Stimulated activated naive B cell treated with anti-CD40 and anti-IgM and Interleukin-4, amounts not matched to agents 10 μg/mL and 1 μg/mL and 100 μg/mL, for 72 hours (primary cell): ENCODE data around the gene KCNIP3.
"Not testable (repeated sequence)": the region's sequence is repeated elsewhere in the genome, so short reads cannot be mapped to it uniquely, and the experiment has no call there.

Source experiments
- ATAC-seq, 2 donors: fragments of 150-1000 bp; cut with Tn5 transposase; replicated peaks; 2 replicates each; pipeline ENCODE4 v1.10.0; 2021; ENCODE audit warnings: moderate library complexity in 1 of 2
- DNase-seq: peaks from one replicate; pipeline ENCODE4 v3.0.0; 2021
- H3K27ac Mint-ChIP-seq: one replicate; pipeline ENCODE4 v1.8.0; 2022; ENCODE audit warnings: mild to moderate bottlenecking, mixed read lengths
- H3K27me3 Mint-ChIP-seq, 2 donors: one replicate each; pipeline ENCODE4 v1.8.0; 2022; ENCODE audit warnings: mixed read lengths in 2 of 2
- H3K36me3 Mint-ChIP-seq, 2 donors: one replicate each; pipeline ENCODE4 v1.8.0; 2022; ENCODE audit warnings: mixed read lengths in 2 of 2, mild to moderate bottlenecking in 1 of 2
- H3K4me1 Mint-ChIP-seq, 2 donors: one replicate each; pipeline ENCODE4 v1.8.0; 2022; ENCODE audit warnings: mixed read lengths in 2 of 2, mild to moderate bottlenecking in 1 of 2
- H3K4me3 Mint-ChIP-seq, 2 donors: one replicate each; pipeline ENCODE4 v1.8.0; 2022; ENCODE audit warnings: mild to moderate bottlenecking in 2 of 2, mixed read lengths in 2 of 2, moderate library complexity in 1 of 2
- H3K9me3 Mint-ChIP-seq, 2 donors: one replicate each; pipeline ENCODE4 v1.8.0; 2022; ENCODE audit warnings: mixed read lengths in 2 of 2, mild to moderate bottlenecking in 1 of 2

The KCNIP3 gene

DNA sequence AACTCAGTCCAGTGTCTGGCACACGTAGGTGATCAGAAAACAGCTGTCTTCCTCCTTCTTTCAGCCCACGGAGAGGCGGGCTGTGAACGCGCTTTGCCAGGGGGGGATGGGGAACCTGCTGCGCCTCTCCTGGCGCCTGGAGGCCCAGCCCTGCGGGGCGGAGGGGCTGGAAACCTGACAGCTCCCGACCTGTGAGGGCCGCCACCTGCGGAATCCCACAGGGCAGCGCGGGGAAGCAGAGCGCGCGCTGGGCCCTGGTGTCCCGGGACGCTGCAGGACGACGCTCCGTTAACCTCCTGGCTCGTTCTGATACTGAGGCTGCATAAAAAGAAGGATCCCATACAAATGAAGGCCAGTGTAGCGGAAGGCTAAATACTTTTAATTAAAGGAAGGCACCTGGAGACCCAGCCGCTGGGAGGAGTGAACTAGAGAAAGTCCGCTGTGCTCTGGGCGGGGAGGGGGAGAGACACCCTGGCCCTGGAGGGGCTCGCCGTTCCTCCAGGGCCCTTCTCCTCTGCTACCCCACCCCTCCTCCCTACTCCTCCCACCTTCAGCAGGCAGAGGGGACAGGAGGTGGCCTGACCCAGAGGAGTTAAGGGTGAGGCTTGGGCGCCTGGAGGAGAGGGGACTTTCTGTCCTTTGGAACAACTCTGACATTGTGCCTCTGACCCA, 130.2 kb downstream of the KCNIP3 start:
- not testable (repeated sequence) for H3K4me1 Mint-ChIP-seq, H3K36me3 Mint-ChIP-seq, H3K27ac Mint-ChIP-seq, ATAC-seq, H3K4me3 Mint-ChIP-seq, DNase-seq, H3K9me3 Mint-ChIP-seq
- H3K27me3 Mint-ChIP-seq: peaks cover 11 to 18% of the 10 kb centered on the region in 2 donors

DNA sequence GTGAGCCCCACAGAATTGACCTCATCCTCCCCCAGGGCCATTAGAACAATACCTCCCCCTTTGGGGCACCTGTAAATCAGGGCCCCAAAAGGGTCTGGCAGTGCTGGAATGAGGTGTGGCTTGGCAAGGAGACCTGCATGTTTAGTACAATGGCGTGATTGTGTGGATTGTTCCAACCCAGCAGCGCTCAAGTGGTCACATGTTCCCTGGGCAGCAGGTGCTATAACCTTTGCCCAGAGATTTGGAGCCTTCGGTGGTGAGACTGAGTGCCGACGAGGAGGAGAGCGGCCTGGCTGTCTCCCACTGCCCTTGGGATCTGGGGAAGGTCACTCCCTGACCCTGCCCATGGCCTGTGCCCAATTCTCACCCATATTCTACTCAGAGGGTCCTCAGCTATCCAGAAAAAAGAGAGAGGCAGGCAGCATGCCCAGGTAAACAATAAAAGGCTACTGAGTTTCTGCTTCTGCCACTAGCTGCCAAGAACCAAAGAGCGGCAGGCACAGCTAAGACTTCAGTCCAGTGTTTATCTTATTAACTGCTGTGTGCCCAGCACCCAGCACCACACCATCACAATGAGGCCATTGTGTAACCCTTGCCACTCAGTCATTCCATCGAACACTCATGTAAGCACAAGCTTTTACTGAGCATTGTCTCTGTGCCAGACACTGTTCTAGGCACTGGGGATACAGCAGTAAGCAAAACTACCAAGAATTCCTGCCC, 132.8 kb downstream of the KCNIP3 start:
- not testable (repeated sequence) for DNase-seq, H3K4me3 Mint-ChIP-seq, H3K9me3 Mint-ChIP-seq, H3K27ac Mint-ChIP-seq, H3K4me1 Mint-ChIP-seq, H3K36me3 Mint-ChIP-seq, ATAC-seq
- H3K27me3 Mint-ChIP-seq: peaks cover 7 to 12% of the 10 kb centered on the region in 2 donors

DNA sequence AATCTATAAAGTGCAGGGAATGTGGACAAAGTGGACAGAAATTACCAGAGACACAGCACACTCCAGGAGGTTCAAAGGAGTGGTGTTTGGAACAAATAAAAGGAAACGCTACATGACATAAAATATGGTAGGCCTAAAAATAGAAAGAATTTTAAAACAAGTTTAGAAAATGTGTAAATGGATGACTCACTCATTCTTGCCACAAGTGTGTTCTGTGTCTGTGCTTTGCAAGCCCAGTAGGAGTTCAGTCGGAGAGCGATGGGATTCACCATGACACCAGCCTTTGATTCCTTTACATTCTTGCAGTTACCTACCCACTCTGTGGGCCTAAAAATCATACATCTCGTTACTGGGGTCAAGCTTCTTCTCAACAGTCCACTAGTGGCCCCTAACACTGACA, 136.2 kb downstream of the KCNIP3 start:
- H3K27ac Mint-ChIP-seq, H3K4me1 Mint-ChIP-seq, ATAC-seq, H3K36me3 Mint-ChIP-seq, H3K4me3 Mint-ChIP-seq, H3K27me3 Mint-ChIP-seq, H3K9me3 Mint-ChIP-seq, DNase-seq: not testable (repeated sequence)

DNA sequence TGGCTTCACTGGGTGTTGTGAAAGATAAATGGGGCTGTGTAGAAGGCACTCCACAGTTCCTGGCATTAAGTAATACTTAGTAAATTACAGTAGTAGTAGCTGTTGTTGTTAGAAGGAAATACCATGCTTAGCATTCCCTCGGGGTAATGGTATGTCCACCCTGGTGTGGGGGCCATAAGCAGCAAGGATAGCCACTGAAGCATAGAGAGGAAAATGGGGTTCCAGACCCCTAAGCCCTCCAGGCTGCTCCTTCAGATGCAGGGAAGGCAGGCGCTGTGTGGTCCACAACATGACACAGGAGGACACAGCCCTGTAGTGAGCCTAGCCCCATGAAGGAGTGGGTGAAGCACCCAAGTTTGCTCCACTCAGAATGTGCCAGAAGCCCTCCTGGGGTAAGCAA, 136.8 kb downstream of the KCNIP3 start:
- ATAC-seq, DNase-seq, H3K4me1 Mint-ChIP-seq, H3K4me3 Mint-ChIP-seq, H3K9me3 Mint-ChIP-seq, H3K27ac Mint-ChIP-seq, H3K36me3 Mint-ChIP-seq, H3K27me3 Mint-ChIP-seq: not testable (repeated sequence)

DNA sequence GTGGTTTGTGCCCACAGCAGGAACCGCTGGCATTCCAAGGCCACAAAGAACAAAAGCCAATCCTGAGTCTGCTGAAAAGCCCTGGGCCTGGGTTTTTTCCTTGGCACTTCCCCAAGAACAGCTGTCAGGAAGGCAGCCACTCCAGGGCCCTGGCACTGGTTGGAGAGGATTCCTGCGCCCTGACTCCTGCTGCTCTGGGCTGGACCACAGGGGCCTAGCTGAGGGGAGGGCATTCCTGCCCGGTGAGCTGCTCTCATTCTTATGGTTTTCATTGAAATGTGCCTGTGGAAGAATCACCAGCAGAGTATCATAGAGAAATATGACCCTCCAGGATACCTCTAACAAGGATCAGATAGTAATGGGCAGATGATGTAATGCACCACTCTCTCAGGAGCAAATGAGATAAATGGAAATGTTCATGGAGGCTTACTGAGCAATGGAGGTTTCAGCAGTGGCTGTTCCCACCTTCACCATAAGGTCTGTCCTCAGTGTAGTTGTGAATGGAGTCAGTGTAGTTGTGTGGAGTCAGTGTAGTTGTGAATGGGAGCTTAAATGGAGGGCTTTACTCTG, 137.4 kb downstream of the KCNIP3 start:
- not testable (repeated sequence) for H3K4me1 Mint-ChIP-seq, H3K27ac Mint-ChIP-seq, H3K9me3 Mint-ChIP-seq, ATAC-seq, DNase-seq, H3K36me3 Mint-ChIP-seq, H3K27me3 Mint-ChIP-seq, H3K4me3 Mint-ChIP-seq

DNA sequence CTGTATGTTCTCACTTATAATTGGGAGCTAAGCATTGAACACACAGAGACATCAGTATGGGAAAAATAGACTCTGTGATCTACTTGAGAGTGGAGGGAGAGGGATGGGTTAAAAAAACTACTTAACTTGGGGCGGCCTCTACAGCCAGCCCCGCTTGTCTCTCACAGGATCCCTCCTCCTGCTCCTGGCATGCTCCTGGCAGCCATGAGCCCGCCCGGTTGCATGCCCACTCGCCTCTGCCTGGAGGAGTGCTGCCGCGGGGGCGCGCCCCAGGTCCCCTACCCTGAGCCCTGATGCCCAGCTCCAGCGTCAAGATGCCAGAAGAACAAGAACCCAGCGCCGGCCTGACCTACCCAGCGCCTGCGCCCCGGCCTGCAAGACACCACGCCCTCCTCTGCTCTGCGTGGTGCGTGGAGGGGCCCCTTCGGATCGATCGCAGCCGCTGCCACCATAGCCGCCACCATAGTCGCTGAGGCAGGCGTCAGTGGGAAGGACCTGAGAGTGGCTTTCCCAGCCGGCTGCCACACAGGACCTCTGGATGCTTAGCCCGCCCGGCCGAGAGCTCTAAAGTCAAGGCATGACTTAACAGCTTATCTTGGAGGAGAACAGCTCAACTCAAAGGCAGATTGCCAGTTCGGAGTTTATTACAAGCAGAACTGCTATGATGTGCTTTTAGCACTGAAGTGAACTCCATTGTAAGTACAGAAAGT, 138.2 kb downstream of the KCNIP3 start:
- H3K4me1 Mint-ChIP-seq, H3K4me3 Mint-ChIP-seq, H3K27me3 Mint-ChIP-seq, DNase-seq, H3K9me3 Mint-ChIP-seq, H3K36me3 Mint-ChIP-seq, H3K27ac Mint-ChIP-seq, ATAC-seq: not testable (repeated sequence)
